HCT116 (cell line): ENCODE data around the gene ARHGAP1. TPM values are rescaled to one million over a fixed set of nuclear protein-coding genes. Genes with fewer than 3 reads are reported as not detected.

Source experiments
- ATAC-seq: fragments of 200-7000 bp; cut with Tn5 transposase; 2 replicates; pipeline ENCODE4 v1.9.1; 2020; ENCODE audit warnings: mild to moderate bottlenecking, moderate library complexity
- BruUV-seq: library from RNA; stranded (reverse); fragments of 400-500 nt; replicated peaks from 2 replicates; lab custom pipeline; 2021; lab: Mats Ljungman, UMichigan
- CTCF ChIA-PET: fragments of 300-600 bp; sonication (Branson Sonifier 250); formaldehyde crosslinking; loops from one replicate; lab custom pipeline; 2021; ENCODE audit warnings: antibody characterized with exemption; lab: Charles Lee
- POLR2A ChIA-PET: fragments of 300-600, 350-600 bp; sonication (Branson Sonifier 250); formaldehyde crosslinking; loops from one replicate; lab custom pipeline; 2021; ENCODE audit warnings: antibody characterized with exemption; lab: Charles Lee
- RAD21 ChIA-PET, 2 experiments: fragments of 300-600 bp; sonication (Branson Sonifier 250); formaldehyde crosslinking; loops; one replicate each; lab custom pipeline; 2023; ENCODE audit warnings: low total read pairs in 2 of 2; ENCODE audit not compliant: uncharacterized antibody in 2 of 2, unreplicated experiment in 2 of 2, low non-redundant PET in 1 of 2; lab: Charles Lee
- DNase-seq: peaks from one replicate; pipeline ENCODE4 v3.0.0-alpha.2; 2010; ENCODE audit warnings: low read depth, low spot score
- H2AFZ ChIP-seq: fragments of 200-600 bp; shearing (Covaris generic), sonication (generic); 2 replicates; pipeline ENCODE4 v1.6.1; 2017; ENCODE audit warnings: low read depth, mixed run types, mixed read lengths, antibody characterized with exemption, low read length; ENCODE audit not compliant: poor library complexity, severe bottlenecking
- H3K27ac ChIP-seq: 2 replicates; pipeline ENCODE4 v1.5.1; 2012; ENCODE audit warnings: low read depth, low read length
- H3K27me3 ChIP-seq: fragments of 200-600 bp; sonication (generic); 2 replicates; pipeline ENCODE4 v1.6.1; 2016; ENCODE audit warnings: mixed run types, low read length, mixed read lengths; ENCODE audit not compliant: insufficient read depth
- H3K36me3 ChIP-seq, 2 experiments: fragments of 200-500 bp in 1 of 2; fragments of 200-600 bp in 1 of 2; sonication (Bioruptor generic) in 1 of 2; sonication (generic) in 1 of 2; 2 replicates each; pipeline versions ENCODE4 v1.5.1 to v1.6.1; 2014 to 2016; ENCODE audit warnings: low read length in 2 of 2, inconsistent platforms in 1 of 2, mixed read lengths in 1 of 2, mixed run types in 1 of 2; ENCODE audit not compliant: insufficient read depth in 2 of 2, control insufficient read depth in 1 of 2
- H3K4me1 ChIP-seq, 2 experiments: fragments of 200-600 bp in 1 of 2; sonication (generic) in 1 of 2; 2 replicates each; pipeline versions ENCODE4 v1.5.1 to v1.6.1; 2012 to 2017; ENCODE audit warnings: low read length in 2 of 2, inconsistent platforms in 1 of 2, mild to moderate bottlenecking in 1 of 2, mixed read lengths in 1 of 2, mixed run types in 1 of 2, moderate library complexity in 1 of 2; ENCODE audit not compliant: insufficient read depth in 2 of 2, control insufficient read depth in 1 of 2
- H3K4me2 ChIP-seq: fragments of 200-600 bp; sonication (generic); 2 replicates; pipeline ENCODE4 v1.6.1; 2017; ENCODE audit warnings: mixed run types, low read length, mixed read lengths
- H3K4me3 ChIP-seq, 2 experiments: fragments of 200-600 bp in 1 of 2; sonication (generic) in 1 of 2; replicated peaks in 1 of 2; 2 replicates each; pipeline ENCODE4 v1.5.1; 2011 to 2016; ENCODE audit warnings: low read length in 2 of 2, control low read depth in 1 of 2, low read depth in 1 of 2, mild to moderate bottlenecking in 1 of 2, mixed read lengths in 1 of 2, mixed run types in 1 of 2
- H3K79me2 ChIP-seq: fragments of 200-600 bp; sonication (generic); 2 replicates; pipeline ENCODE4 v1.6.1; 2017; ENCODE audit warnings: mild to moderate bottlenecking, mixed run types, low read length, moderate library complexity, mixed read lengths; ENCODE audit not compliant: insufficient read depth
- H3K9ac ChIP-seq: fragments of 200-600 bp; sonication (generic); 2 replicates; pipeline ENCODE4 v1.6.1; 2016; ENCODE audit warnings: low read length, mixed read lengths
- H3K9me2 ChIP-seq: fragments of 200-600 bp; sonication (generic), shearing (Covaris generic); 2 replicates; pipeline ENCODE4 v1.6.1; 2017; ENCODE audit warnings: mixed run types, mild to moderate bottlenecking, moderate library complexity; ENCODE audit not compliant: insufficient read depth
- H3K9me3 ChIP-seq, 2 experiments: fragments of 200-500 bp in 1 of 2; fragments of 200-600 bp in 1 of 2; sonication (Bioruptor generic) in 1 of 2; sonication (generic) in 1 of 2; 2 replicates each; pipeline ENCODE4 v1.6.1; 2014 to 2017; ENCODE audit warnings: low read length in 2 of 2, mixed read lengths in 2 of 2, inconsistent platforms in 1 of 2, low read depth in 1 of 2, mild to moderate bottlenecking in 1 of 2, mixed run types in 1 of 2, moderate library complexity in 1 of 2; ENCODE audit not compliant: control insufficient read depth in 1 of 2, insufficient read depth in 1 of 2
- H4K20me1 ChIP-seq: fragments of 200-600 bp; sonication (generic), shearing (Covaris generic); 2 replicates; pipeline ENCODE4 v1.6.1; 2017; ENCODE audit warnings: mixed run types, mild to moderate bottlenecking, moderate library complexity; ENCODE audit not compliant: insufficient read depth
- ATF3 ChIP-seq: IDR thresholded peaks from 2 replicates; pipeline ENCODE4 v1.6.1; 2012
- CEBPB ChIP-seq: IDR thresholded peaks from 2 replicates; pipeline ENCODE4 v1.6.1; 2012; ENCODE audit warnings: low read depth
- EGR1 ChIP-seq: IDR thresholded peaks from 2 replicates; pipeline ENCODE4 v1.6.1; 2012; ENCODE audit warnings: low read depth
- EZH2 ChIP-seq: fragments of 200-600 bp; sonication (generic); IDR thresholded peaks from 2 replicates; pipeline ENCODE4 v1.6.1; 2017; ENCODE audit warnings: antibody characterized with exemption, mixed run types
- FOSL1 ChIP-seq: IDR thresholded peaks from 2 replicates; pipeline ENCODE4 v1.6.1; 2012; ENCODE audit warnings: low read depth
- JUND ChIP-seq: IDR thresholded peaks from 2 replicates; pipeline ENCODE4 v1.6.1; 2012
- MAX ChIP-seq: IDR thresholded peaks from 2 replicates; pipeline ENCODE4 v1.6.1; 2012
- POLR2A ChIP-seq: IDR thresholded peaks from 2 replicates; pipeline ENCODE4 v1.7.0; 2011; ENCODE audit warnings: borderline replicate concordance; ENCODE audit not compliant: insufficient read depth, insufficient read length; ENCODE audit errors: extremely low read depth
- RAD21 ChIP-seq: IDR thresholded peaks from 2 replicates; pipeline ENCODE4 v1.6.1; 2012; ENCODE audit warnings: low read depth, mild to moderate bottlenecking
- REST ChIP-seq: IDR thresholded peaks from 2 replicates; pipeline ENCODE4 v1.6.1; 2012; ENCODE audit warnings: low read depth
- SIN3A ChIP-seq: IDR thresholded peaks from 2 replicates; pipeline ENCODE4 v1.6.1; 2012; ENCODE audit warnings: low read depth
- SP1 ChIP-seq: IDR thresholded peaks from 2 replicates; pipeline ENCODE4 v1.6.1; 2012; ENCODE audit warnings: low read depth
- SRF ChIP-seq: IDR thresholded peaks from 2 replicates; pipeline ENCODE4 v1.6.1; 2012; ENCODE audit warnings: low read depth
- YY1 ChIP-seq: IDR thresholded peaks from 2 replicates; pipeline ENCODE4 v1.6.1; 2011; ENCODE audit warnings: low read length, low read depth, moderate library complexity, mild to moderate bottlenecking; ENCODE audit not compliant: insufficient replicate concordance; ENCODE audit errors: extremely low read depth
- ZFX ChIP-seq: fragments of 450-650 bp; IDR thresholded peaks from 2 replicates; pipeline ENCODE4 v1.6.1; 2017
- ZNF274 ChIP-seq: fragments of 200-500 bp; sonication (Bioruptor generic); IDR thresholded peaks from 2 replicates; pipeline ENCODE4 v1.6.1; 2014; ENCODE audit warnings: mild to moderate bottlenecking, low read depth, low read length, inconsistent platforms
- intact Hi-C: fragments of 100-400 bp; cut with micrococcal nuclease; formaldehyde crosslinking; loops from 2 replicates; pipeline ENCODE4 v1.10.0; 2022
- total RNA-seq: library from RNA; stranded (reverse); gene quantifications from one replicate; pipeline ENCODE4 v1.2.1, GENCODE V29; 2021; ENCODE audit not compliant: unreplicated experiment
- TF ChIP-seq, protein P1 (sequence below), 3 experiments: fragments of 200-600 bp in 1 of 3; sonication (generic) in 1 of 3; IDR thresholded peaks in 2 of 3; conservative IDR thresholded peaks in 1 of 3; 2 replicates each; pipeline ENCODE4 v1.5.1; 2012 to 2017; ENCODE audit warnings: low read depth in 2 of 3, low read length in 2 of 3, antibody characterized with exemption in 1 of 3, borderline replicate concordance in 1 of 3, control low read depth in 1 of 3, mild to moderate bottlenecking in 1 of 3, mixed read lengths in 1 of 3, mixed run types in 1 of 3, moderate library complexity in 1 of 3; ENCODE audit not compliant: insufficient read depth in 1 of 3

The ARHGAP1 gene
- total RNA-seq, 1 experiment from 2014 or later, result 36.9 TPM

- no TSS peak for BruUV-seq
- ATAC-seq, result no peak
- RAD21 ChIA-PET, result interaction anchor here in 1 of 2 experiments (0.5 kb wide), 1 partner anchor 671 kb away, joined by 5 read pairs; no protein-coding TSS in a partner anchor
Measured at GRCh38 chr11:46684367-46684766, 16.1 kb downstream of the ARHGAP1 start.

More at GRCh38 chr11:46684367-46684766, 16.1 kb downstream of the ARHGAP1 start:
- Histone ChIP-seq H3K9ac (no peak overlapping the region), H3K9me2 (no peaks in the 10 kb centered on the region), H3K9me3 (no peaks in the 10 kb centered on the region), H3K4me1 (peaks cover 4 to 20% of the 10 kb centered on the region in 2 experiments), H3K27ac (no peak overlapping the region), H3K4me2 (no peak overlapping the region), H4K20me1 (no peaks in the 10 kb centered on the region), H2AFZ (no peak overlapping the region), H3K79me2 (no peaks in the 10 kb centered on the region), H3K36me3 (no peaks in the 10 kb centered on the region), H3K27me3 (no peaks in the 10 kb centered on the region), H3K4me3 (no peak overlapping the region)
- POLR2A ChIA-PET, result no interaction called here
- CTCF ChIA-PET, result no interaction called here
- no peak for TF ChIP-seq SIN3A
- no peak for TF ChIP-seq ATF3
- no peak for TF ChIP-seq JUND
- no peak for TF ChIP-seq YY1
- no peak for TF ChIP-seq ZFX
- no peak for TF ChIP-seq MAX
- TF ChIP-seq SP1, result no peak
- no peak for TF ChIP-seq SRF
- no peak for TF ChIP-seq FOSL1
- TF ChIP-seq EGR1, result no peak
- TF ChIP-seq RAD21, result no peak
- TF ChIP-seq REST, result no peak
- TF ChIP-seq CEBPB, result no peak
- no peak for TF ChIP-seq POLR2A
- no peak for TF ChIP-seq EZH2
- TF ChIP-seq ZNF274, result no peak
- TF ChIP-seq, protein P1, sequence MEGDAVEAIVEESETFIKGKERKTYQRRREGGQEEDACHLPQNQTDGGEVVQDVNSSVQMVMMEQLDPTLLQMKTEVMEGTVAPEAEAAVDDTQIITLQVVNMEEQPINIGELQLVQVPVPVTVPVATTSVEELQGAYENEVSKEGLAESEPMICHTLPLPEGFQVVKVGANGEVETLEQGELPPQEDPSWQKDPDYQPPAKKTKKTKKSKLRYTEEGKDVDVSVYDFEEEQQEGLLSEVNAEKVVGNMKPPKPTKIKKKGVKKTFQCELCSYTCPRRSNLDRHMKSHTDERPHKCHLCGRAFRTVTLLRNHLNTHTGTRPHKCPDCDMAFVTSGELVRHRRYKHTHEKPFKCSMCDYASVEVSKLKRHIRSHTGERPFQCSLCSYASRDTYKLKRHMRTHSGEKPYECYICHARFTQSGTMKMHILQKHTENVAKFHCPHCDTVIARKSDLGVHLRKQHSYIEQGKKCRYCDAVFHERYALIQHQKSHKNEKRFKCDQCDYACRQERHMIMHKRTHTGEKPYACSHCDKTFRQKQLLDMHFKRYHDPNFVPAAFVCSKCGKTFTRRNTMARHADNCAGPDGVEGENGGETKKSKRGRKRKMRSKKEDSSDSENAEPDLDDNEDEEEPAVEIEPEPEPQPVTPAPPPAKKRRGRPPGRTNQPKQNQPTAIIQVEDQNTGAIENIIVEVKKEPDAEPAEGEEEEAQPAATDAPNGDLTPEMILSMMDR (IDR thresholded peaks at IDR 0.05 in 2 of 3, conservative IDR thresholded peaks at IDR 0.05 in 1 of 3; ENCODE audit: borderline replicate concordance in 1 of 3, insufficient read depth in 1 of 3, low read depth in 2 of 3, low read length in 2 of 3), result no peak
- intact Hi-C loops, result no loop called here
- no peak for DNase-seq
